BJ (cell line): ENCODE measurements around the gene CYP46A1. TPM values are rescaled to one million over a fixed set of nuclear protein-coding genes. Genes with fewer than 3 reads are reported as not detected.

Experiments
- CTCF ChIA-PET: fragments of 350-600 bp; formaldehyde crosslinking; extraction: SDS; loops from one replicate; lab custom pipeline; 2021; ENCODE audit warnings: antibody characterized with exemption, inconsistent platforms; lab: Yijun Ruan, JAX
- POLR2A ChIA-PET: fragments of 300-600 bp; sonication (Branson Sonifier 250); formaldehyde crosslinking; extraction: SDS; loops from one replicate; lab custom pipeline; 2021; ENCODE audit warnings: antibody characterized with exemption; lab: Charles Lee
- DNase-seq: peaks from one replicate; pipeline ENCODE4 v3.0.0-alpha.2; 2011; ENCODE audit warnings: low read depth
- H3K27me3 ChIP-seq: 2 replicates; pipeline ENCODE4 v1.6.0; 2011; ENCODE audit warnings: low read length; ENCODE audit not compliant: control insufficient read depth, insufficient read depth
- H3K36me3 ChIP-seq: 2 replicates; pipeline ENCODE4 v1.5.1; 2011; ENCODE audit warnings: low read length; ENCODE audit not compliant: control insufficient read depth, insufficient read depth
- H3K4me3 ChIP-seq: 2 replicates; pipeline ENCODE4 v1.5.1; 2011; ENCODE audit warnings: low read depth, mild to moderate bottlenecking, control low read depth, low read length
- polyA plus RNA-seq: library from polyadenylated mRNA; depleted of rRNA; stranded (reverse); fragments of >200 nt; gene quantifications from 2 replicates; pipeline ENCODE4 v1.2.3, GENCODE V29; 2011
- TF ChIP-seq, protein P1 (sequence below): IDR thresholded peaks from 2 replicates; pipeline ENCODE4 v1.5.1; 2011; ENCODE audit warnings: low read depth, mild to moderate bottlenecking, control low read depth, inconsistent platforms, low read length, moderate library complexity; ENCODE audit not compliant: insufficient read depth

The CYP46A1 gene
- polyA plus RNA-seq, 1 experiment = 0.06 TPM

DNA sequence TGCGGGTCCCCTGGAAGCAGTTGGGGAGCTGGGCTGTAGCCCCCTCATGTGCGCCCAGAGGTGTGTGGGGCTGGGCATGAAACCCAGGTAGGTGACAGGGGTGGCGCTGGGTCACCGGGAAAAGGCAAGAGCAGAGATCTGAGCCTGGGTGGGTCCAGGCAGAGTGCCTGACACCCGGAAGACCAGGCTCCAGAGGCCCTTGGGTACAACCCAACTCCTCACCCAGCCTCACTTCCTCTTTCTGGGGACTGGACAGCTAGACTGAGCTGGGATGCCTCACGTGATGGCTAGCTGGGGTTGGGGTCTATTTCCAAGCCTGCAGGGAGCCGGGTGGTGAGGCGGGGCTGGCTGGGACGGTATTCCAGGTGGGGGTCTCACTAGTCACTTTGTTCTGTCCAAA lies 16.3 kb upstream of the CYP46A1 start:
- POLR2A ChIA-PET = no interaction called here
- CTCF ChIA-PET = interaction anchor here (0.8 to 3.7 kb wide), 6 partner anchors 9 to 20 kb away, joined by 3 to 22 read pairs (median 3); partner anchors contain the start of gene CYP46A1
- DNase-seq = no peak
- Histone ChIP-seq H3K36me3 (no peaks in the 10 kb centered on the region), H3K27me3 (no peaks in the 10 kb centered on the region), H3K4me3 (no peak overlapping the region)
- TF ChIP-seq, protein P1, sequence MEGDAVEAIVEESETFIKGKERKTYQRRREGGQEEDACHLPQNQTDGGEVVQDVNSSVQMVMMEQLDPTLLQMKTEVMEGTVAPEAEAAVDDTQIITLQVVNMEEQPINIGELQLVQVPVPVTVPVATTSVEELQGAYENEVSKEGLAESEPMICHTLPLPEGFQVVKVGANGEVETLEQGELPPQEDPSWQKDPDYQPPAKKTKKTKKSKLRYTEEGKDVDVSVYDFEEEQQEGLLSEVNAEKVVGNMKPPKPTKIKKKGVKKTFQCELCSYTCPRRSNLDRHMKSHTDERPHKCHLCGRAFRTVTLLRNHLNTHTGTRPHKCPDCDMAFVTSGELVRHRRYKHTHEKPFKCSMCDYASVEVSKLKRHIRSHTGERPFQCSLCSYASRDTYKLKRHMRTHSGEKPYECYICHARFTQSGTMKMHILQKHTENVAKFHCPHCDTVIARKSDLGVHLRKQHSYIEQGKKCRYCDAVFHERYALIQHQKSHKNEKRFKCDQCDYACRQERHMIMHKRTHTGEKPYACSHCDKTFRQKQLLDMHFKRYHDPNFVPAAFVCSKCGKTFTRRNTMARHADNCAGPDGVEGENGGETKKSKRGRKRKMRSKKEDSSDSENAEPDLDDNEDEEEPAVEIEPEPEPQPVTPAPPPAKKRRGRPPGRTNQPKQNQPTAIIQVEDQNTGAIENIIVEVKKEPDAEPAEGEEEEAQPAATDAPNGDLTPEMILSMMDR = no peak

DNA sequence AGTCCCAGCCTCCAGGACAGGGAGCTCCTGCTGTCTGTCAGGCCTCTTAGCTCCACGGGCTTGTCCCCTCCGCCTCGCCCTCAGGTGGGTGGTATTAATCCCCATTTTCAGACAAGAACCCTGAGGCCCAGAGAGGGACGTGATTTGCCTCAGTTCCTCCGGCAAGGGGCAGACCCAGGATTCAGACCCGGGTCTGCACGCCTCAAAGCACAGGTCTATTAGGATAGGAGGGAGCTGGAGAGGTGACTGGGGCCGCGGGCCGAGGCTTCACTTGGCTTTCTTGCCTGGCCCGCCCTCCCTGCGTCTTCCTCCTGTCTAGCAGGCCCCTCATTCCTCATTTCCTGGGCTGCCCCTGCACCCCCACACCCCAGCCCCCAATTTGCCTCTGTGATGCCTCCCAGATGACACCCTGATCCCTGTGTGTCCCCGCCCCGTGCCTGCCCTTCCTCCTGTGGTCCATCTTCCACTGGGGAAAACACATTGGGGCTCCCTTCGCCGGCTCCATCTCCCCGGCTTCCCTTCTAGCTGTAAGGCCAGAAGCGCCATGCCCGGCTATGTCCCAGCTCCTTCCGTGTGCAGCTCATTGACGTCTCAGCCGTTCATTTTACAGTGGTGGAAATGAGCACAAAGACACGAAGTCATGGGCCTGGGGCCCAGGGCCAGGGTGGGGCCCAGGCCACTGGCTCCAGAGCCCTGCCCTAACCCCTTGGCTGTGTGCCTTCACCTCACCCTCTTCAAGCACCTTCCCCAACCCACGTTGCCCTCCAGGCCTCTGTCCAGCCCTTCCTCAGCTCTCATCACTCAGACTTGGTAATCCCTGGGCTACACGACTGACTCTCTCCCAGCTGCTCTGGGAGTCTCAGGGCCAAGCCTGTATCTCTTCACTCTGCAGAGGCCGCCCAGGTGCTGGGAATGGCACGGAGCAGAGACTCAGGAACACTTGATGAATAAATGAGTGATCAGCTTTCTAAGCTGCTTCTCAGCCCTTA lies 15.5 kb upstream of the CYP46A1 start:
- ChIA-PET POLR2A (no interaction called here), CTCF (interaction anchor here (0.8 to 3.7 kb wide), 5 partner anchors 10 to 15 kb away, joined by 3 to 22 read pairs (median 3); partner anchors contain the start of gene CYP46A1)
- no peaks in the 10 kb centered on the region for H3K27me3 ChIP-seq
- TF ChIP-seq, protein P1 = no peak
- DNase-seq = no peak
- no peak overlapping the region for H3K4me3 ChIP-seq
- no peaks in the 10 kb centered on the region for H3K36me3 ChIP-seq

DNA sequence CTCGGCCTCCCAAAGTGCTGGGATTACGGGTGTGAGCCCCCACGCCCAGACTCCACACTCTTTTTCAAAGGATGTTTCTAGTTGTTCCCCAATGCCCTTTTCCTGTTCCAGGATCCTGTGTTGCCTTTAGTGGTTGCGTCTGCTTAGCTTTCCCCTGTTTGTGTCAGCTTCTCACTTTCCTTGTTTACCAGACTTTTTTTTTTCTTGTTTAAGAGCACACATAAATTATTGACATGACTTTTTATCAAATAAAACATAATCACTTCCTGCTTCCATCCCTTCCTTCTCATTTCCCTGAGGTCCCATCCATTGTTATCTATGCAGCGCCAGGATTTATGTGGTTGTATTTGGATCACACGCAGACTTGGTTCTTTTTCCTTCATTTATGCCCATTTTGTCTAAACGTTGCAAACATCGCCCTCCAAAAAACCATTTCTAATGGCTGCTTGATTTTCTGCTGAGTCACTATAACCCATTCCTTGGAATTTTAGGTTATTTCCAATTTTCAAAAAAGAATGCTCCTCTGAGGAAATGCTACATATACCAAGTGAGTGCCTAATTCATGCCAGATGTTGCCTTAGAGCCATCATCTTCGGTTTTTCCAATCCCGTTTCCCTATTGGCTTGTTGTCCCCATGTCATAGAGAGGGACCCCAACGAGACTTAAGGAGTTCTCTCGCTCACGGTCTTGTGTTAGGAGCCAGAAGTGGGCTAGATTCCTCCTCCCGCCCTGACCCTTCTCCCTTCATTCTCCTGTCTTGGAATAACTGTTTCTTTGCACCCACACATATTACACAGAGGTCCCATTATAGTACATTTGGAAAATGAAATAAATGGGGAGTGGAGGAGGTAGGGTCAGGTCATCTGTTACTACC lies 13.5 kb upstream of the CYP46A1 start:
- Histone ChIP-seq H3K36me3 (no peaks in the 10 kb centered on the region), H3K4me3 (no peak overlapping the region), H3K27me3 (no peaks in the 10 kb centered on the region; the same call in 1 of the 2 replicates)
- CTCF ChIA-PET = interaction anchor here (0.7 to 3.7 kb wide), 2 partner anchors 10 to 40 kb away, joined by 3 to 22 read pairs; no protein-coding TSS in a partner anchor
- POLR2A ChIA-PET = no interaction called here
- TF ChIP-seq, protein P1 = no peak
- no peak for DNase-seq

DNA sequence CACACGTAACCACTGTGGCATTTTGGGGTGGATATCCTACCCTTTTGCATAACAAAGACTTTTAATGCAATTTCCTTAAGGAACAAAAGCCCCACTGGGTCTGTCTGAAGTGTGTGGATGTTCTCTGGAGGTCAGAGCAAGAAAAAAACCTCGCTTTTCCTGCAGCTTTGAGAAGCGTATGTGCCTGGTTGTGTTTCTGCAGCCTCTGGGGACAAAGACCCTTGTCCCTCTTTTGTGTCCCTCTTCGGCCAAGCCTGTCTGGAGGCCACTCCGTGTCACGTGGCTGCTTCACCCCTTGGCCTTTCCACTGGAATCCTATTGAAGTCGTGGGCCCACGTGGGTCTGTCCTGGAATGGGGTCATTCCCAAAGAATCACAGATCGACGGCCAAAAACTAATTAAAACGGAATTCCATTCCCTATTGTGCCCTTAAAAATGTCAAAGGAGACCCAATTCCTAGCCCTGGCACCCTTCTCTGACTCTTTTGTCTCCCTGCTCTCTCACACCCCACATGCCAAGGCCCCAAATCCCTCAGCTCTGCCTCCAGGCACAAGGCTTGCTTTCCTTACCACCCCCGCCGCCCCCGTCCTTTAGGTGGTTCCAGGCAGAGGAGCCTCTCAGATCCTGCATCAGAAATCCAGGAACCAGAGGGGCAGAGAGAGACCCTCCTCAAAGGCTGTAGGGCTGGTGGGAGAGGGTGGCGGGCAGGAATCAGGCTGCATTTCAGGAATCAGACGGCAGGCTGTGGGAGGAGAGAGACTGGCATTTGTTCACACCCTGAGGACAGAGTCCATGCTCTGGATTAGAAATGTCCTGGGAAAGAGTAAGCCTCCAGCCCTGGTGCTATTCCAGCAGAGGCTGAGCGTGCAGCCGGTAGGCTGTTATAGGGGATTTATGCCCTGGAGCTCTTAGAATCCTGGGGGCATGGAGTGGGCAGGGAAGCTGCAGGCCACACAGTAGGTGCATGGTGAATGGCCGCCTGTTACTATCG lies 12.6 kb upstream of the CYP46A1 start:
- Histone ChIP-seq H3K4me3 (no peak overlapping the region), H3K27me3 (no peaks in the 10 kb centered on the region; the same call in 1 of the 2 replicates), H3K36me3 (no peaks in the 10 kb centered on the region)
- no peak for DNase-seq
- ChIA-PET CTCF (interaction anchor here (1.2 kb wide), 1 partner anchor 152 kb away, joined by 3 read pairs; no protein-coding TSS in a partner anchor), POLR2A (no interaction called here)
- TF ChIP-seq, protein P1 = no peak
